ENCODE results near the gene ZNF613.
A peak's percentile ranks its signal among the peaks of the same experiment; 100 is the strongest.
"Not testable (repeated sequence)": the region's sequence is repeated elsewhere in the genome, so short reads cannot be mapped to it uniquely, and the experiment has no call there.

The ZNF613 gene

DNA sequence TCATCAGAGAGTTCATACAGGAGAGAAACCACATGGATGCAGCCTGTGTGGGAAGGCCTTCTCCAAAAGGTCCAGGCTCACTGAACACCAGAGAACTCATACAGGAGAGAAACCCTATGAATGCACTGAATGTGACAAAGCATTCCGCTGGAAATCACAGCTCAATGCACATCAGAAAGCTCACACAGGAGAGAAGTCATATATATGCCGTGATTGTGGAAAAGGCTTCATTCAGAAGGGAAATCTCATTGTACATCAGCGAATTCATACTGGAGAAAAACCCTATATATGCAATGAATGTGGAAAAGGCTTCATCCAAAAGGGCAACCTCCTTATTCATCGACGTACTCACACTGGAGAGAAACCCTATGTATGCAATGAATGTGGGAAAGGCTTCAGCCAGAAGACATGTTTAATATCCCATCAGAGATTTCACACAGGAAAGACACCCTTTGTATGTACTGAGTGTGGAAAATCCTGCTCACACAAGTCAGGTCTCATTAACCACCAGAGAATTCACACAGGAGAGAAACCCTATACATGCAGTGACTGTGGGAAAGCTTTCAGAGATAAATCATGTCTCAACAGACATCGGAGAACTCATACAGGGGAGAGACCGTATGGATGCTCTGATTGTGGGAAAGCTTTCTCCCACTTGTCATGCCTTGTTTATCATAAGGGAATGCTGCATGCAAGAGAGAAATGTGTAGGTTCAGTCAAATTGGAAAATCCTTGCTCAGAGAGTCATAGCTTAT is 17.7 kb downstream of the ZNF613 start:
- DNase-seq: no peak

DNA sequence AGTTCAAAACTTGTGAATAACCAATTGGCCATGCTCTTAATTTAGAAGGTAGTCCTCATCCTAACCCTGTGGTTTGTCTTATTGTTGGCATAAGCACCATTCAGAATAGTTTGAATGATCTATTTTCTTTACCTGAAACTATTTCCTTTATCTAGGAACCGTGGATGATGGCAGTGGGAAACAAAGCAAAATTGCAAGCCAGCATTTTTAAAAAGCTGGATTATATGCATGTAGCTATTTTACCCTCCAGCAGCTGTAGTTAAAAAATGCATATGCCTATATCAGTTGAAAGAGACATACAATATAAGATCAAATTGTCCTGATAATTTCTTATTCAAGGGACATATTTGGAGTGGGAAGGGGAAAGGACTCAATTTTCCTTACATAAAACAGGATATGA is 19.3 kb downstream of the ZNF613 start:
- DNase-seq: no peak

DNA sequence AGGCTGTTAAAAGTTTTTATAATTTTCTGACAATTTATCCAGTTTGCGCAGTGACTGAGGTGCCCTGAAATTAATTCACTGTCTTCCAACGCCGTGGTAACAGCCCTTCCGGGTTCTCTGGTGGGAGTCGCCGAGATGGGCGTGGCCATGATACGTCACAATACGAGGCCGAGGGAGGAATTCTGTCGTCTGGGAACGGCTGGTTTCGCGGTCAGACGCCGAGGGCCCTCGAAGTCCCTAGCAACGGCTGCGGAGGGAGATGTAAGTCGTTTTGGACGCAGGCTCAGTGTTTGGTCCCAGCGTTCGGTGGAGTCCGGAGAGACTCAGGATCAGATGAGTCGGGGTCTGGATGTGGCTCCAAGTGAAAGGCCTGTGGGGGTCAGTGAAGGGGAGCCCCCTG is 21.7 kb downstream of the ZNF613 start:
- DNase-seq: no peak

DNA sequence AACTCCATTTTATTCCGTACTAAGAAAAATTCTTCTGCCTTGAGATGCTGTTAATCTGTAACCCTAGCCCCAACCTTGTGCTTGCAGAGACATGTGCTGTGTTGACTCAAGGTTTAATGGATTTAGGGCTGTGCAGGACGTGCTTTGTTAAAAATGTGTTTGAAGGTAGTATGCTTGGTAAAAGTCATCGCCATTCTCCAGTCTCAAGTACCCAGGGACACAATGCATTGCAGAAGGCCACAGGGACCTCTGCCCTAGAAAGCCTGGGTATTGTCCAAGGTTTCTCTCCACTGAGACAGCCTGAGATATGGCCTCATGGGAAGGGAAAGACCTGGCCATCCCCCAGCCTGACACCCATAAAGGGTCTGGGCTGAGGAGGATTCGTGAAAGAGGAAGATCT is 30.6 kb downstream of the ZNF613 start:
- DNase-seq: not testable (repeated sequence)

DNA sequence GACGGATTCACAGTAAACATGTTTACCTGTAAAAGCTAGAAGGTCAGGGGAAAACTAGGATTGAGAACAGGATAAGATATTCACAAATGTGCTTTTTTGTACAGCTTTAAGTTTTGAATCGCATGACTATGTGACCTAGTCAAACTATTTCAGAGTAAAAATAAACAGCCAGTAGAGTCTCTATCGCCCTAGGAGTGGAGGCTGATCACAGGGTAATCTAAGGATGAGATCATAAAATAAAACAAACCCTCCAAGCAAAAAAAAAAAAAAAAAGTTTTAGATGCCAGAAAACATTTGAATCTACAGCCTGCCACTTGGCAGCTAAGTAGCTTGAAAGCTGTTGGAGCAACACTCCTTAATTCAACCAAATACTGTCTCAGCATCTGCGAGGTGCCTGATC is 32.5 kb downstream of the ZNF613 start:
- DNase-seq: no peak

DNA sequence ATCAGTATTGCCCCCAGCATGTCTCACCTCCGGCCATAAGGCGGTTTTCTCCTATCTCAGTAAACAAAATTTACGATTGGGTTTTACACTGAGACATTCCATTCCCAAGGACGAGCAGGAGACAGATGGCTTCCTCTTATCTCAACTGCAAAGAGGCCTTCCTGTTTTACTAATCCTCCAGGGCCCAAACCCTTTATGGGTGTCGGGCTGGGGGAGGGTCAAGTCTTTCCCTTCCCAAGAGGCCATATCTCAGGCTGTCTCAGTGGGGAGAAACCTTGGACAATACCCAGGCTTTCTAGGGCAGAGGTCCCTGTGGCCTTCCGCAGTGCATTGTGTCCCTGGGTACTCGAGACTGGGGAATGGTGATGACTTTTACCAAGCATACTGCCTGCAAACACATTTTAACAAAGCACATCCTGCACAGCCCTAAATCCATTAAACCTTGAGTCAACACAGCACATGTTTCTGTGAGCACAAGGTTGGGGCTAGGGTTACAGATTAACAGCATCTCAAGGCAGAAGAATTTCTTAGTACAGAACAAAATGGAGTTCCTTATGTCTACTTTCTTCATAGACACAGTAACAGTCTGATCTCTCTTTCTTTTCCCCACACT is 33.5 kb downstream of the ZNF613 start:
- not testable (repeated sequence) for DNase-seq

DNA sequence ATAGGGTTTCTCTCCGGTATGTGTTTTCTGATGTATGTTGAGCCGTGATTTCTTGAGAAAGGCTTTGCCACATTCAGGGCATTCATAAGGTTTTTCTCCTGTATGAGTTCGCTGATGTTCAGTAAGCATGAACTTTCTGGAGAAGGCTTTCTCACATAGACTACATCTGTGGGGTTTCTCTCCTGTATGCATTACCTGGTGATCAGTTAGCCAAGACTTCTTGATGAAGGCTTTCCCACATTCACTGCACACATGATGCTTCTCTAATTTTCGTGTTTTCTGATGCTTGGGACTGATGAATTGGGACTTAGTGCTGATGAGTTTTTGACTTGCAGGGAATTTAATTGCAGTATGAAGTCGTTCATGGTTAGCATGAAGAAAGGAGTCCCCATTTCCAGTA is 38.3 kb downstream of the ZNF613 start:
- DNase-seq: no peak

DNA sequence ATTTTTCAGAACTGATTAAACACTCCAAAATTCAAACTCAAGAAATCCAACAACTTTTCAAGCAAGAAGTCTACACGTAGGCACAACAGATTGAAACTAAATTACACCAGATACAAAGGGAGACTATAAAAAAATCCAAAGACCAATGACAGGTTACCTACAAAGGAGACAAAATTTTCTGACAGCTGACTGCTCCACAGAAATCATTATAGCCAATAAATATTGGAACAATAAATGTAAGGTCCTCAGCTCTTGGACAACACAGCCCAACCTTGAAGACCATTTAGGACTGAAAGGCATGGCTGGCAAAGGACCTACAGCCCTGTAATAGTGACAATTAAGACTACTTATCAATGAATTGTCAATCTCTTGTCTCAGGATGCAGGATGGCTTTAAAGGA is 43.4 kb downstream of the ZNF613 start:
- no peak for DNase-seq

DNA sequence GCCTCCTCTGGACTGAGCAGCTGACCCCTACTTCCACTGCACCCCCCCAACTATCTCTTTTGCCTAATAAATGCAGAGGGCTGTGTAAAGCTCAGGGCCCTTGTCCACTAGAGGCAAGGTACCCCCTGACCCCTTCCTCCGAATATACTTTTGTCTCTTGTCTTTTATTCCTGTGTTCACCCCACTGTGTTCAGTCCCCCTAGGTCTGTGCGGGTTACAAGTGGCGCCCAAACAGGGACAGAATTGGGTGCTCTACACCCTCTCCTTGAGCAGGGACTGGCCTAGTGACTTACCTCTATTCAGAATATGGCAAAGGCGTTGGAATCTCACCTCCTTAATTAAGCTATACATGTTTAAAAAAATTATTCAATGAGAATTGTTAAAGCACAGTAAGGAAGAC is 44.4 kb downstream of the ZNF613 start:
- DNase-seq: no peak

DNA sequence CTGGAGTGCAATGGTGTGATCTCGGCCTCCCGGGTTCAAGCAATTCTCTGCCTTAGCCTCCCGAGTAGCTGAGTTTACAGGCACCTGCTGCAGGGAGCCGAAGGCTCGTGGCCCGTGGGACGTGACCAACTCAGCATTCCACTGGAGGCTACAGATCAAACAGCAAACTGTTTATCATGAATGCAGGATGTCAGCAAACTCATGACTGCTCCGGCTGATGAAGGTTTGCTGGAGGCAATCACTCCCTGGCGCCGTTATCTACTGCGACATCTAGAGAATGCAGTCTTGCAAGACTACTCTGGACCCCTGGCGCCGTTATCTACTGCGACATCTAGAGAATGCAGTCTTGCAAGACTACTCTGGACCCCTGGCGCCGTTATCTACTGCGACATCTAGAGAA is 48.5 kb downstream of the ZNF613 start:
- DNase-seq: not testable (repeated sequence)

DNA sequence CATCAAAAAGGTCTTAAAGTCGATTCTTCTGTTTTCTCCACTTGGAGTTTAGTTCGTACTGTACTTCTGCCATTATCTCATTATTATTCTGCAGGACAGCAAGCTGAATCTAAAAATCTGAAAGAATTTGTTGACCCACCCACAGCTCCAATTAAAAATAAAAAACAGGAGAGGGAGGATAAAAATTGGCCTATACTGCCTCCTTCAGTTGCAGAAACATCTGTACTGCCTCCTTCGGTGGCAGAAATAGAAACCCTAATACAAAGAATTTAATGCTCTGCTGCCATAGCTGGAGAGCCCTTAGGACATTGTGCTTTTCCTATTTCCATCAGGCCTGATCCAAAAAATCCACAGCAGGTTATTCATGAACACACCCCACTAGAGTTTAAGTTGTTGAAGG is 49.6 kb downstream of the ZNF613 start:
- no peak for DNase-seq

DNA sequence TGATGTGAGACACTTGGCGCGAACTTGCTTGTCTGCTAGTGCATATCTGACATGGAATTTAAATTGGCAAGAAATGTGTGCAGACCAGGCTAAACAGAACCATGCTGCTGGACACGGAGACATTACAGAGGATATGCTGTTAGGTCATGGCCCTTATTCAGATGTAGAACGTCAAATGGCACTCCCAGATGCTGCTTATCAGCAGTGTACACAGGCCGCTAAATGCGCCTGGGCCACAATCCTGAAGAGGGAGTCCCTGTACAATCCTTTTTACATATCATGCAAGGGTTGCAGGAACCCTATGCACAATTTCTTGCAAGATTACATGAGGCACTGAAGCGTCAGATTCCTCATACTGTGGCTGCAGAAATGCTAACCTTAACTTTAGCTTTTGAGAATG is 50.1 kb downstream of the ZNF613 start:
- DNase-seq: no peak

DNA sequence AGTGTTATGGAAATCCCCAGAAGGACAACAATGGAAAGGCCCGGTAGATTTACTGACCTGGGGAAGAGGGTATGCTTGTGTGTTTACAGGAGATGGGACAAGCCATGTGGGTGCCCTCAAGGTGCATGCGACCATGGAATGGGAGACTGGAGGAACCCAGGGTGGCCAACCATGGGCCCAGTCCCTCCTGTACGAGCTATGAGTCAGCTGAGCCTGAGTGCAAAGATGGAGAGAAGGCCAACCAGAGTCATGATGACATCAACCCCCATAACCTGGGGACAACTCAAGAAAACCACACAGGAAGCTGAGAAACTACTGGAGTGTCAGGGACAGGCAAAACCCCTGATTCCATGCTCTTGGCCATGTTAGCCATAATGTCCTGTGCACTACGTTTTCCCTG is 51.6 kb downstream of the ZNF613 start:
- no peak for DNase-seq

DNA sequence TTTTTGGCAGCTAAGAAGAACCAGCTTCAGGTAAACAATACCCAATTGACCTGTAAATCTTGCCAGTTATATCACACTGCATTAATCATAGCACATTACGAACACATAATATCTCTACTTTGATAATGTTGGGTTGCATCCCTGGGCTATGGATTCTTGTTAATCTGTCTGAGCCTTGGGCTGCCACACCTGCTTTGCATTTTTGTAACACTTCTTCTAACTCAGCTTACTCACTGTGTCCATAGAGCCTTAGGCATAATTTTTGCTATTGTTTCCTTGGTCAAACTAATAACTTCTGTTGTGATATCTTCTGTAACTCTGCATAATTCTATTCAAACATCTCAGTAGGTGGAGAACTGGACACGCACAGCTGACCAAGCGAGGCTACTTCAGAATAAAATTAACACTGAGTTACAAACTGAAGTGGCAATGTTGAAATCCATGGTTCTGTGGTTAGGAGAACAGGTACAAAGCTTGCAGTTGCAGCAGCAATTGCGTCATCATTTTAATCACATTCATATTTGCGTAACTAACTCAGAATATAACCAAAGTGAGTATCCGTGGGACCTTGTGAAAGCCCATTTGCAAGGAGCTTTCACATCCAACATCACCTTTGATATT is 53.0 kb downstream of the ZNF613 start:
- DNase-seq: no peak

DNA sequence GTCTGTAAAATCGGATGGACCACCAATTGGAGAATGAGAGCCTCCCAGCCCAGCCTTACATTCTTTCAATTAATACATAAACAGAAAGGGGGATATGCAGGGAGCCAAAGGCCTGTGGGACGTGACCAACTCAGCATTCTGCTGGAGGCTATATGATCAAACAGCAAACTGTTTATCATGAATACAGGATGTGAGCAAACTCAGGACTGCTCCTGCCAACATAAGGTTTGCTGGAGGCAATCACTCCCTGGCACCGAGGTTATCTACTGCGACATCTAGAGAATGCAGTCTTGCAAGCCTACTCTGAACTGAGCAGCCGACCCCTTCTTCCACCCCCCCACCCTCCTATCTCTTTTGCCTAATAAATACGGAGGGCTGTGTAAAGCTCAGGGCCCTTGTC is 53.7 kb downstream of the ZNF613 start:
- DNase-seq: not testable (repeated sequence)

DNA sequence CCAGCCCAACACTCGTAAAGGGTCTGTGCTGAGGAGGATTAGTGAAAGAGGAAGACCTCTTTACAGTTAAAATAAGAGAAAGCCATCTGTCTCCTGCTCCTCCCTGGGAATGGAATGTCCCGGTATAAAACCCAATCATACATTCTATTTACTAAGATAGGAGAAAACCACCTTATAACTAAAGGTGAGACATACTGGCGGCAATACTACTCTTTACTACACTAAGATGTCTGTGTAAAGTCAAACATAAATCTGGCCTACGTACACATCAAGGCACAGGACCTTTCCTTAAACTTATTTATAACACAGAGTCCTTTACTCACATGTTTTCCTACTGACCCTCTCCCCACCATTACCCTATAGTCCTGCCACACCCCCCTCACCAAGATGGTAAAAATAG is 56.1 kb downstream of the ZNF613 start:
- no peak for DNase-seq

DNA sequence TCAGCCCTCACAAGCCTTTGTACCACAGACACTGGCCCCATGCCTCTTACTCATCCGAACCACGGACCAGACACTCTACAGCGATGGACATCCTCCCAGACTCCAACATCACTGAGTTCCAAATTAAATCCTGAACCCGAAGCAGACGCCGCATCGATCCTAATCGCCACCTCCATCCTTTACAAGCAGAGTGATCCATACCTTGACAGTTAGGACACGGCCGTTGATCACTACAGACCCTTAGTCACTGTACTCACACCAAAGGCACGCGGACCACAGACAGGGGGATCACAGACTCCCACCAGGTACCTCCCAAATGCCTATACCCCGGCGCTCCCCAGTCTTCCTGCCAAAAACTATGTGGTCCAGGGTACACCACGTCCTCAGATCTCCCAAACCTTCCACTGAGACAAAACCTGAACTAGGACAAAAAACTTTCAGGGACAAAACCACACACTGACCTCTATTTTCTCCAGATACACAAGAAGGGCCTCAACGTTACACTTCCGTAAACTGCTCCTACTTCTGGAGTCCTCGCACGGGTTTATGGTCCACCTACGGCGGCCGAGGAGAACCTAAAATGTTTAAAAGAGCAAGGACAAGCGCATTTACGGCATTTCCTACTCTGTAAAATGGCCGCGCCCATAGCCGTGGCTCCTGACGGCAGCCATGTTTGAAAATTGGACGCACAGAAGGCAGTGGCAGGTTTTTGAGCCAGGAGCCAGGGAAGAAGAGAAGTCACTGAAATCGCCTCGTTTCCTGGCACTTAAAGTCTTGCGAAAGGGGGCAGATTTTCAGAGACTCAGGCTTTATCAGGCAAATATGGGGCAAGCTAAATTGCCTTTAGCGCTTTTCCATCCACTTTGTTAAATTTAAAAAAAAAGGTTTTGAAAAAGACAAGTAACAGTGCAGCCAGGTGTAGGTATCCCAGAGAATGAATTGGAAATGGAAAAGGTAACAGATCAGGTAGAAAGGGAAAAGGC is 59.3 kb downstream of the ZNF613 start, which contains the start of gene ZNF350:
ZNF350 (minus strand) TSS at position 532 of the 983 bp plus-strand sequence. CDS start 12,480 bp downstream, outside the sequence.
- peak; percentile 78 for DNase-seq

DNA sequence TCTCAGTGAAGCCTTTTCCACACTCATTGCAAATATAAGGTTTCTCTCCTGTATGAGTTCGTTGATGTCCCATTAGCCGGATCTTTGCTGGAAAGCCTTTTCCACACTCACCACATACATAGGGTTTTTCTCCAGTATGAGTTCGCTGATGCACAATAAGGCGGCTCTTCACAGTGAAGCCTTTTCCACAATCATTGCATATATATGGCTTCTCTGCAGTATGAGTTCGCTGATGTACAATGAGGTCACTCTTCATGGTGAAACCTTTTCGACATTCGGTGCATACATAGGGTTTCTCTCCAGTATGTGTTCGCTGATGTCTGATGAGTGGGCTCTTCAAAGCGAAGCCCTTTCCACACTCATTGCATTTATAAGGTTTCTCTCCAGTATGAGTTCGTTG is 66.2 kb downstream of the ZNF613 start:
- DNase-seq: no peak

DNA sequence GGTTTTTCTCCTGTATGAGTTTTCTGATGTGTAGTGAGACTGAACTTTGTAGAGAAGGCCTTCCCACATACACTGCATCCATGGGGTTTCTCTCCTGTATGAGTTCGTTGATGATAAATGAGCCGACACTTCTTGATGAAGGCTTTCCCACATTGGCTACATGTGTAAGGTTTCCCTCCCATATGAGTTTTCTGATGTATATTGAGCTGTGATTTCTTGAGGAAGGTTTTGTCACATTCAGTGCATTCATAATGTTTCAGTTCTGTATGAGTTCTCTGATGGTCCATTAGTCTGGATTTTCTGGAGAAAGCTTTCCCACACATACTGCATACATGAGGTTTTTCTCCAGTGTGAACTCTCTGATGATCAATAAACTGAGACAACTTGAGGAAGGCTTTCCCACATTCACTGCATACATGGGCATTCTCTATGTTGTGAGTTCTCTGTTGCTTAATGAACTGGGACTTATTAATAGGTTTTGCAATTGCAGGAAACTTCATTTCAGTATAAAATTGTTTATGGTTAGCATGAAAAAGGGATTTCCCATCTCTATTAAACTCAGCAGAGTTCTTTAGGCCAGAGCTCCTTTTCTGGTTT is 66.9 kb downstream of the ZNF613 start:
- DNase-seq: no peak
